HCT116 (cell line): Measurements from ENCODE around the gene CFAP46. TPM values are rescaled to one million over a fixed set of nuclear protein-coding genes. Genes with fewer than 3 reads are reported as not detected.

Source experiments
- ATAC-seq: fragments of 200-7000 bp; cut with Tn5 transposase; 2 replicates; pipeline ENCODE4 v1.9.1; 2020; ENCODE audit warnings: mild to moderate bottlenecking, moderate library complexity
- BruUV-seq: library from RNA; stranded (reverse); fragments of 400-500 nt; replicated peaks from 2 replicates; lab custom pipeline; 2021; lab: Mats Ljungman, UMichigan
- CTCF ChIA-PET: fragments of 300-600 bp; sonication (Branson Sonifier 250); formaldehyde crosslinking; loops from one replicate; lab custom pipeline; 2021; ENCODE audit warnings: antibody characterized with exemption; lab: Charles Lee
- POLR2A ChIA-PET: fragments of 300-600, 350-600 bp; sonication (Branson Sonifier 250); formaldehyde crosslinking; loops from one replicate; lab custom pipeline; 2021; ENCODE audit warnings: antibody characterized with exemption; lab: Charles Lee
- RAD21 ChIA-PET, 2 experiments: fragments of 300-600 bp; sonication (Branson Sonifier 250); formaldehyde crosslinking; loops; one replicate each; lab custom pipeline; 2023; ENCODE audit warnings: low total read pairs in 2 of 2; ENCODE audit not compliant: uncharacterized antibody in 2 of 2, unreplicated experiment in 2 of 2, low non-redundant PET in 1 of 2; lab: Charles Lee
- DNase-seq: peaks from one replicate; pipeline ENCODE4 v3.0.0-alpha.2; 2010; ENCODE audit warnings: low read depth, low spot score
- H2AFZ ChIP-seq: fragments of 200-600 bp; shearing (Covaris generic), sonication (generic); 2 replicates; pipeline ENCODE4 v1.6.1; 2017; ENCODE audit warnings: low read depth, mixed run types, mixed read lengths, antibody characterized with exemption, low read length; ENCODE audit not compliant: poor library complexity, severe bottlenecking
- H3K27ac ChIP-seq: 2 replicates; pipeline ENCODE4 v1.5.1; 2012; ENCODE audit warnings: low read depth, low read length
- H3K27me3 ChIP-seq: fragments of 200-600 bp; sonication (generic); 2 replicates; pipeline ENCODE4 v1.6.1; 2016; ENCODE audit warnings: mixed run types, low read length, mixed read lengths; ENCODE audit not compliant: insufficient read depth
- H3K36me3 ChIP-seq, 2 experiments: fragments of 200-500 bp in 1 of 2; fragments of 200-600 bp in 1 of 2; sonication (Bioruptor generic) in 1 of 2; sonication (generic) in 1 of 2; 2 replicates each; pipeline versions ENCODE4 v1.5.1 to v1.6.1; 2014 to 2016; ENCODE audit warnings: low read length in 2 of 2, inconsistent platforms in 1 of 2, mixed read lengths in 1 of 2, mixed run types in 1 of 2; ENCODE audit not compliant: insufficient read depth in 2 of 2, control insufficient read depth in 1 of 2
- H3K4me1 ChIP-seq, 2 experiments: fragments of 200-600 bp in 1 of 2; sonication (generic) in 1 of 2; 2 replicates each; pipeline versions ENCODE4 v1.5.1 to v1.6.1; 2012 to 2017; ENCODE audit warnings: low read length in 2 of 2, inconsistent platforms in 1 of 2, mild to moderate bottlenecking in 1 of 2, mixed read lengths in 1 of 2, mixed run types in 1 of 2, moderate library complexity in 1 of 2; ENCODE audit not compliant: insufficient read depth in 2 of 2, control insufficient read depth in 1 of 2
- H3K4me2 ChIP-seq: fragments of 200-600 bp; sonication (generic); 2 replicates; pipeline ENCODE4 v1.6.1; 2017; ENCODE audit warnings: mixed run types, low read length, mixed read lengths
- H3K4me3 ChIP-seq, 2 experiments: fragments of 200-600 bp in 1 of 2; sonication (generic) in 1 of 2; replicated peaks in 1 of 2; 2 replicates each; pipeline ENCODE4 v1.5.1; 2011 to 2016; ENCODE audit warnings: low read length in 2 of 2, control low read depth in 1 of 2, low read depth in 1 of 2, mild to moderate bottlenecking in 1 of 2, mixed read lengths in 1 of 2, mixed run types in 1 of 2
- H3K79me2 ChIP-seq: fragments of 200-600 bp; sonication (generic); 2 replicates; pipeline ENCODE4 v1.6.1; 2017; ENCODE audit warnings: mild to moderate bottlenecking, mixed run types, low read length, moderate library complexity, mixed read lengths; ENCODE audit not compliant: insufficient read depth
- H3K9ac ChIP-seq: fragments of 200-600 bp; sonication (generic); 2 replicates; pipeline ENCODE4 v1.6.1; 2016; ENCODE audit warnings: low read length, mixed read lengths
- H3K9me2 ChIP-seq: fragments of 200-600 bp; sonication (generic), shearing (Covaris generic); 2 replicates; pipeline ENCODE4 v1.6.1; 2017; ENCODE audit warnings: mixed run types, mild to moderate bottlenecking, moderate library complexity; ENCODE audit not compliant: insufficient read depth
- H3K9me3 ChIP-seq, 2 experiments: fragments of 200-500 bp in 1 of 2; fragments of 200-600 bp in 1 of 2; sonication (Bioruptor generic) in 1 of 2; sonication (generic) in 1 of 2; 2 replicates each; pipeline ENCODE4 v1.6.1; 2014 to 2017; ENCODE audit warnings: low read length in 2 of 2, mixed read lengths in 2 of 2, inconsistent platforms in 1 of 2, low read depth in 1 of 2, mild to moderate bottlenecking in 1 of 2, mixed run types in 1 of 2, moderate library complexity in 1 of 2; ENCODE audit not compliant: control insufficient read depth in 1 of 2, insufficient read depth in 1 of 2
- H4K20me1 ChIP-seq: fragments of 200-600 bp; sonication (generic), shearing (Covaris generic); 2 replicates; pipeline ENCODE4 v1.6.1; 2017; ENCODE audit warnings: mixed run types, mild to moderate bottlenecking, moderate library complexity; ENCODE audit not compliant: insufficient read depth
- CBX3 ChIP-seq: IDR thresholded peaks from 2 replicates; pipeline ENCODE4 v1.6.1; 2012; ENCODE audit warnings: low read depth
- CEBPB ChIP-seq: IDR thresholded peaks from 2 replicates; pipeline ENCODE4 v1.6.1; 2012; ENCODE audit warnings: low read depth
- CTCF ChIP-seq, 3 experiments: fragments of 200-600 bp in 1 of 3; sonication (generic) in 1 of 3; IDR thresholded peaks in 2 of 3; conservative IDR thresholded peaks in 1 of 3; 2 replicates each; pipeline ENCODE4 v1.5.1; 2012 to 2017; ENCODE audit warnings: low read depth in 2 of 3, low read length in 2 of 3, antibody characterized with exemption in 1 of 3, borderline replicate concordance in 1 of 3, control low read depth in 1 of 3, mild to moderate bottlenecking in 1 of 3, mixed read lengths in 1 of 3, mixed run types in 1 of 3, moderate library complexity in 1 of 3; ENCODE audit not compliant: insufficient read depth in 1 of 3
- EGR1 ChIP-seq: IDR thresholded peaks from 2 replicates; pipeline ENCODE4 v1.6.1; 2012; ENCODE audit warnings: low read depth
- ELF1 ChIP-seq: IDR thresholded peaks from 2 replicates; pipeline ENCODE4 v1.6.1; 2012; ENCODE audit warnings: low read depth, borderline replicate concordance
- EZH2 ChIP-seq: fragments of 200-600 bp; sonication (generic); IDR thresholded peaks from 2 replicates; pipeline ENCODE4 v1.6.1; 2017; ENCODE audit warnings: antibody characterized with exemption, mixed run types
- EZH2phosphoT487 ChIP-seq: fragments of 200-600 bp; IDR thresholded peaks from 2 replicates; pipeline ENCODE4 v1.6.1; 2018; ENCODE audit warnings: antibody characterized with exemption, borderline replicate concordance
- FOSL1 ChIP-seq: IDR thresholded peaks from 2 replicates; pipeline ENCODE4 v1.6.1; 2012; ENCODE audit warnings: low read depth
- JUND ChIP-seq: IDR thresholded peaks from 2 replicates; pipeline ENCODE4 v1.6.1; 2012
- MAX ChIP-seq: IDR thresholded peaks from 2 replicates; pipeline ENCODE4 v1.6.1; 2012
- POLR2AphosphoS5 ChIP-seq: IDR thresholded peaks from 2 replicates; pipeline ENCODE4 v1.6.1; 2011; ENCODE audit warnings: mild to moderate bottlenecking, low read depth, low read length, moderate library complexity
- REST ChIP-seq: IDR thresholded peaks from 2 replicates; pipeline ENCODE4 v1.6.1; 2012; ENCODE audit warnings: low read depth
- SIN3A ChIP-seq: IDR thresholded peaks from 2 replicates; pipeline ENCODE4 v1.6.1; 2012; ENCODE audit warnings: low read depth
- SP1 ChIP-seq: IDR thresholded peaks from 2 replicates; pipeline ENCODE4 v1.6.1; 2012; ENCODE audit warnings: low read depth
- SRF ChIP-seq: IDR thresholded peaks from 2 replicates; pipeline ENCODE4 v1.6.1; 2012; ENCODE audit warnings: low read depth
- TCF7L2 ChIP-seq: IDR thresholded peaks from 2 replicates; pipeline ENCODE4 v1.7.0; 2011; ENCODE audit warnings: borderline replicate concordance, inconsistent platforms; ENCODE audit not compliant: insufficient read depth, insufficient read length; ENCODE audit errors: extremely low read depth
- YY1 ChIP-seq: IDR thresholded peaks from 2 replicates; pipeline ENCODE4 v1.6.1; 2011; ENCODE audit warnings: low read length, low read depth, moderate library complexity, mild to moderate bottlenecking; ENCODE audit not compliant: insufficient replicate concordance; ENCODE audit errors: extremely low read depth
- ZBTB33 ChIP-seq: IDR thresholded peaks from 2 replicates; pipeline ENCODE4 v1.6.1; 2011; ENCODE audit warnings: mild to moderate bottlenecking, low read length, moderate library complexity; ENCODE audit not compliant: insufficient replicate concordance; ENCODE audit errors: extremely low read depth
- ZFX ChIP-seq: fragments of 450-650 bp; IDR thresholded peaks from 2 replicates; pipeline ENCODE4 v1.6.1; 2017
- intact Hi-C: fragments of 100-400 bp; cut with micrococcal nuclease; formaldehyde crosslinking; loops from 2 replicates; pipeline ENCODE4 v1.10.0; 2022
- total RNA-seq: library from RNA; stranded (reverse); gene quantifications from one replicate; pipeline ENCODE4 v1.2.1, GENCODE V29; 2021; ENCODE audit not compliant: unreplicated experiment

The CFAP46 gene
- total RNA-seq, 1 experiment from 2014 or later: 1.4 TPM

- no peak for TF ChIP-seq EZH2
- TF ChIP-seq SRF: no peak
These were observed 176.9 kb downstream of the CFAP46 start (continued) for GRCh38 chr10:132765435-132765834.

GRCh38 chr10:132764108-132764507 lies 178.3 kb downstream of the CFAP46 start:
- BruUV-seq: no TSS peak
- Histone ChIP-seq H3K4me3 (no peak overlapping the region), H3K4me2 (no peak overlapping the region), H3K27ac (no peak overlapping the region), H4K20me1 (no peaks in the 10 kb centered on the region), H3K36me3 (no peaks in the 10 kb centered on the region), H3K4me1 (no peaks in the 10 kb centered on the region), H3K9me2 (no peaks in the 10 kb centered on the region), H3K9ac (no peak overlapping the region), H3K79me2 (no peaks in the 10 kb centered on the region), H3K27me3 (no peaks in the 10 kb centered on the region), H3K9me3 (no peaks in the 10 kb centered on the region), H2AFZ (no peak overlapping the region)
- ChIA-PET POLR2A (no interaction called here), RAD21 (no interaction called here), CTCF (no interaction called here)
- intact Hi-C loops: no loop called here
- ATAC-seq (no peak), DNase-seq (no peak)
- TF ChIP-seq JUND (no peak), TCF7L2 (no peak), EGR1 (no peak), EZH2phosphoT487 (no peak), SIN3A (no peak), SP1 (no peak), CBX3 (no peak), FOSL1 (no peak), ZBTB33 (no peak), POLR2AphosphoS5 (no peak), MAX (no peak), ELF1 (no peak), CTCF (IDR thresholded peaks at IDR 0.05 in 2 of 3, conservative IDR thresholded peaks at IDR 0.05 in 1 of 3; ENCODE audit: borderline replicate concordance in 1 of 3, insufficient read depth in 1 of 3, low read depth in 2 of 3, low read length in 2 of 3) (no peak), REST (no peak), CEBPB (no peak), ZFX (no peak), YY1 (no peak)
